Natural killer cell treated with Interleukin-12 subunit alpha and Interleukin-12 subunit beta and Interleukin-15 and Interleukin-18, amount 100 ng/mL, for 72 hours (primary cell): ENCODE measurements around the gene TBX21. TPM values are rescaled to one million over a fixed set of nuclear protein-coding genes. Genes with fewer than 3 reads are reported as not detected.

Source experiments
- ATAC-seq, 2 donors: fragments of 150-1000 bp; cut with Tn5 transposase in 1 of 2; sonication (Bioruptor Pico), chemical (Tn5 transposase) in 1 of 2; 2 replicates each; pipeline ENCODE4 v1.10.0; 2021
- DNase-seq: peaks from one replicate; pipeline ENCODE4 v3.0.0; 2022; ENCODE audit warnings: low spot score
- H3K27ac Mint-ChIP-seq, 2 donors: 1 replicate in 1 of 2; 2 replicates in 1 of 2; pipeline ENCODE4 v1.8.0; 2022; ENCODE audit warnings: mixed read lengths in 2 of 2, mild to moderate bottlenecking in 1 of 2, moderate library complexity in 1 of 2
- H3K27me3 Mint-ChIP-seq, 2 donors: 1 replicate in 1 of 2; 2 replicates in 1 of 2; pipeline ENCODE4 v1.8.0; 2022; ENCODE audit warnings: mixed read lengths in 2 of 2
- H3K36me3 Mint-ChIP-seq: one replicate; pipeline ENCODE4 v1.8.0; 2022; ENCODE audit warnings: mixed read lengths
- H3K4me1 Mint-ChIP-seq, 2 donors: 1 replicate in 1 of 2; 2 replicates in 1 of 2; pipeline ENCODE4 v1.8.0; 2022; ENCODE audit warnings: low read depth in 2 of 2, mixed read lengths in 2 of 2, mild to moderate bottlenecking in 1 of 2
- H3K4me3 Mint-ChIP-seq: one replicate; pipeline ENCODE4 v1.8.0; 2022; ENCODE audit warnings: mixed read lengths
- H3K9me3 Mint-ChIP-seq: 2 replicates; pipeline ENCODE4 v1.8.0; 2022; ENCODE audit warnings: mixed read lengths
- total RNA-seq, 2 donors: library from RNA; stranded (reverse); gene quantifications; one replicate each; pipeline ENCODE4 v1.2.3, GENCODE V29; 2022

Gene TBX21
- total RNA-seq, 2 donors from 2014 or later = 234 to 437 TPM

- Mint-ChIP-seq H3K36me3 (no peaks in the 10 kb centered on the region), H3K27me3 (no peaks in the 10 kb centered on the region), H3K4me3 (peak overlapping the region; percentile 85), H3K9me3 (no peaks in the 10 kb centered on the region), H3K27ac (peak overlapping the region; percentile 96 to 97), H3K4me1 (peaks cover 74 to 77% of the 10 kb centered on the region in 2 donors)
- ATAC-seq = peak in 1 of 2 donors; percentile 22
- peak; percentile 84 for DNase-seq
Observed at GRCh38 chr17:47704116-47704515, 28.9 kb upstream of the TBX21 start.

DNA sequence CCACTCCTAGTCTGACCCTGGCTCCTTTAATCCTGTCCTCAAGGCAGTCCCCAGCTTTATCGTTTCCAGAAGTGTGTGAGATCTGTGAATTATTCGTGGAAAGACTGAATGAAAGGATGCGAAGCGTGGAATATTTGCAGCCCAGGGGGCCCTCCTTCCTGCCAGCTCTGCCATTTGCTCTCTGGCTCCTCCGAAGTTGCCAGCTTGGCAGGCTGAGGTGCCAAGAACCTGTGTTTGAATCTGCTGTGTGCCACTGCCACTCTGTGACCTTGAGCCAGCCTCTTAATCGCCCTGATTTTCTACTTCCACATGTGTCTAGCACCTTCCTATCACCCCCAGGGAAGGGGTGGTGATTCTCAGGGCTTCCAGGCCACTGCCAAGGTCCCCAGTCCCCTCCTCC lies 28.3 kb upstream of the TBX21 start:
- H3K36me3 Mint-ChIP-seq = no peaks in the 10 kb centered on the region
- peak overlapping the region; percentile 96 to 97 for H3K27ac Mint-ChIP-seq
- ATAC-seq (no peak), DNase-seq (no peak)
- peaks cover 70 to 74% of the 10 kb centered on the region in 2 donors for H3K4me1 Mint-ChIP-seq
- H3K9me3 Mint-ChIP-seq = no peaks in the 10 kb centered on the region
- H3K27me3 Mint-ChIP-seq = no peaks in the 10 kb centered on the region
- H3K4me3 Mint-ChIP-seq = peak overlapping the region; percentile 85

- DNase-seq (no peak), ATAC-seq (peak in 1 of 2 donors; percentile 11)
- no peaks in the 10 kb centered on the region for H3K9me3 Mint-ChIP-seq
- H3K36me3 Mint-ChIP-seq = no peaks in the 10 kb centered on the region
- no peaks in the 10 kb centered on the region for H3K27me3 Mint-ChIP-seq
- H3K4me1 Mint-ChIP-seq = peaks cover 76 to 78% of the 10 kb centered on the region in 2 donors
- H3K27ac Mint-ChIP-seq = peak overlapping the region; percentile 96 to 97
- peak overlapping the region; percentile 85 for H3K4me3 Mint-ChIP-seq
Observed at GRCh38 chr17:47705536-47706530, 27.2 kb upstream of the TBX21 start.

GRCh38 chr17:47707056-47707804 lies 25.8 kb upstream of the TBX21 start:
- ATAC-seq = no peak
- DNase-seq = no peak
- peak overlapping the region; percentile 96 to 97 for H3K27ac Mint-ChIP-seq
- peak overlapping the region; percentile 85 for H3K4me3 Mint-ChIP-seq
- H3K9me3 Mint-ChIP-seq = no peaks in the 10 kb centered on the region
- no peaks in the 10 kb centered on the region for H3K27me3 Mint-ChIP-seq
- peaks cover 70 to 76% of the 10 kb centered on the region in 2 donors for H3K4me1 Mint-ChIP-seq
- H3K36me3 Mint-ChIP-seq = no peaks in the 10 kb centered on the region

DNA sequence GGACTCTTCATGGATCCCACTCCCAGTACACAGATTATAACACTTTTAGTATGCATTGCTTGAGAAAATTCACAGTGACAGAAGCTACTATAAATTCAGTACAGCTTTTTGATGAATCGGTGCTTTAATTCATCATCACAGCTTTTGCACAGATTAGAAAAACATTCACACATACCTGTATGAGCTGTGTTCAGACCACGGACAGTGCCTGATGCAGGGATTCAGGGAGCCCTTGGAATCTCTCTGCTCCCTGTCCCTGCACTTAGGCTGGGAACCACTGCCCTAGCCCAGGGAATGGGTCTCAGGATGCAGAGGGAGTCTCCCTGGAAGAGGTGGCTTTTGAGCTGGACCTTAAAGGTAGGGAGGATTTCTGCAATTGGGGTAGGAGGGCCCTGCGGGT lies 25.2 kb upstream of the TBX21 start:
- peaks cover 68 to 76% of the 10 kb centered on the region in 2 donors for H3K4me1 Mint-ChIP-seq
- ATAC-seq (no peak), DNase-seq (no peak)
- H3K4me3 Mint-ChIP-seq = no peak overlapping the region
- no peaks in the 10 kb centered on the region for H3K9me3 Mint-ChIP-seq
- no peaks in the 10 kb centered on the region for H3K27me3 Mint-ChIP-seq
- H3K36me3 Mint-ChIP-seq = no peaks in the 10 kb centered on the region
- H3K27ac Mint-ChIP-seq = peak overlapping the region; percentile 96 to 97

- peaks cover 70 to 78% of the 10 kb centered on the region in 2 donors for H3K4me1 Mint-ChIP-seq
- H3K9me3 Mint-ChIP-seq = no peaks in the 10 kb centered on the region
- no peaks in the 10 kb centered on the region for H3K27me3 Mint-ChIP-seq
- no peak overlapping the region for H3K4me3 Mint-ChIP-seq
- no peak for ATAC-seq
- DNase-seq = no peak
- no peaks in the 10 kb centered on the region for H3K36me3 Mint-ChIP-seq
- peak overlapping the region in 1 of 2 donors; percentile 96 for H3K27ac Mint-ChIP-seq
Observed at GRCh38 chr17:47708312-47708863, 24.6 kb upstream of the TBX21 start.

- Mint-ChIP-seq H3K36me3 (no peaks in the 10 kb centered on the region), H3K27me3 (no peaks in the 10 kb centered on the region), H3K4me1 (peaks cover 70 to 78% of the 10 kb centered on the region in 2 donors), H3K27ac (peak overlapping the region in 1 of 2 donors; percentile 92), H3K9me3 (no peaks in the 10 kb centered on the region), H3K4me3 (no peak overlapping the region)
- DNase-seq = no peak
- ATAC-seq = no peak
Observed at GRCh38 chr17:47708864-47709541, 24.0 kb upstream of the TBX21 start.

DNA sequence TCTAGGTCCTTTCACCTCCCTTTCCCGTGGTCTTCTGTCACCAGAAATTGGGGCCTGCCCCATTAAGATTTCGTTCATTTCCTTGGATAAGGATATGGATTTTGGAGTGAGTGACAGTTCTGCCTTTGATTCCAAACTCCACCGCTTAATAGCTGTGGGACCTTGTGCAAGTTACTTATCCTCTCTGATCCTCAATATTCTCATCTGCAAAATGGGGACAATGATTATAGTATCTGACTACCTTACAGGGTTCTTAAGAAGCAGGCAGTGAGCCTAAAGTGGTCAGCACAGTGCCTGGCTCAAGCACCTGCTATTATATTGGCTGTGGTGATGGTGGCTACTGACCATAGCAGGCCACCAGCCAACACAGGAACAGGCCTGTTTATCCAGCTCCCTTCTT lies 23.4 kb upstream of the TBX21 start:
- H3K9me3 Mint-ChIP-seq = no peaks in the 10 kb centered on the region
- DNase-seq = no peak
- H3K27me3 Mint-ChIP-seq = no peaks in the 10 kb centered on the region
- peaks cover 70 to 78% of the 10 kb centered on the region in 2 donors for H3K4me1 Mint-ChIP-seq
- no peak for ATAC-seq
- peak overlapping the region; percentile 85 to 92 for H3K27ac Mint-ChIP-seq
- no peak overlapping the region for H3K4me3 Mint-ChIP-seq
- no peaks in the 10 kb centered on the region for H3K36me3 Mint-ChIP-seq

GRCh38 chr17:47711366-47712099 lies 21.5 kb upstream of the TBX21 start:
- Mint-ChIP-seq H3K27me3 (no peaks in the 10 kb centered on the region), H3K9me3 (no peaks in the 10 kb centered on the region), H3K36me3 (no peaks in the 10 kb centered on the region), H3K4me1 (peaks cover 69 to 74% of the 10 kb centered on the region in 2 donors), H3K4me3 (no peak overlapping the region), H3K27ac (peak overlapping the region; percentile 92 to 97)
- DNase-seq = no peak
- ATAC-seq = no peak

DNA sequence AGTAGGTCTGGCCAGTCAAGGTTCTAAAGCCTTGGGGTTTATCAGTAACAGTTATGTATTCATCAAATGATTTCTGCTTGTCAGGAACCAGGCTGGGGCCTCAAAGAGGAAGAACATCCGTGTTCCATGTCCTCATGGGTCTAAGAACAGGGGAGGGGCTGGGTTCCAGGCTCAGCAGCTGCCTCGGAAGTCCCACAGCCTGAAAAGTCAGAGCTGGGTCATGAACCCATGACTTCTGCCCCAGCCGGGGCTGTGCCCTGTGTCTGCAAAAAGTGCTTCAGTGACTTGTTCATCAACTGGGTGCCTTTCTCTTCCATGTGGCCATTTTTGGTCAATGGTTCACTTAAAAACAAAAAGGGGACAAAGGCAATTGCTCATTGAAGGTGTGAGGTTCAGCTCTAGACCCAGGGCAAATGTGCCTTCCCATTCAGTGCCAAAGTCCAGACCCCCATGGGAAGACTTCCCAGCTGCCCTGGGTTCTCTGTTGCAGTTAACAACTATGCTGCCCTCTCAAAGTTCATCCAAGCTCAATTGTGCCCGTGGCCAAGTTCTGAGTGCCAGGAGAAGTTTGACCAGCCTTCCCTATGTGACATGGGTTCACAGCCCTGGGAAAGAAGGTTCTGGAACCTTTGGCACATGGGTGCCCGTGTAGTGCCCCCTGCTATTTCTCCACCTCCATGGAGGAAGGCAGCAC lies 20.6 kb upstream of the TBX21 start:
- no peak for DNase-seq
- H3K4me3 Mint-ChIP-seq = peak overlapping the region; percentile 89
- peaks cover 69 to 74% of the 10 kb centered on the region in 2 donors for H3K4me1 Mint-ChIP-seq

DNA sequence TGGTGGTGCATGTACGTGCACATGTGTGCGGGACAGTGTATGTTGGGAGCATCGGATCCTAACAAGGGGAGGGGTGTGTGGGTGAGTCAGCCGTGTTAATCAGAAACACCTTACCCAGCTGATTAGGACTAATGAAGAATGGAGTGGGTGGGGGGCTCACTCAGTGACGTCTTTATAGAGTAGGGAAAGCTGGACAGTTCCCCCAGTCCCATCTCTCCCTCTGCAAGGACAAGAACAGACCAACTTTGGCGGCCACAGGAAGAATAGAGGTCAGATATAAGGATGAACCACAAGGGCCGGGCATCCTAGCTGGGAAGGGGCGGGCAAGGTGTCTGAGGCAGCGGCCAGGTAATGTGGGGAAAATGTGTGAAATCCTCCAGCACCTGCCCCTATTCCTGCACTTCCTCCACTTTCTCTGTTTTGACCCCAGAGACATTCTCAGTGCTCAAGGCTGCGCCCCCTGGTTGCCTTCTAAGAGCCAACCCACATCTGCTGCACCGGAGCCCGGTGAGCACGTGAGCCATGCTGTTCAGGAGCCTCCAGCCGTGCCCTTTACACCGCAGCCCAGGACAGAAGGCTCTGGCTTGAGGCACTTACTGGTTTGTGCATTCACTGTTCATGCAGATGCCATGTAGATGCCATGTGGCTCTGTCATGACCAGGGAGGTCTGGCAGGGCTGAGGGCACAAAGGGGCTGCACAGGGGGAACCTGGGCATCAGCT lies 18.9 kb upstream of the TBX21 start:
- no peak for DNase-seq
- Mint-ChIP-seq H3K9me3 (no peaks in the 10 kb centered on the region), H3K27ac (peak overlapping the region; percentile 92 to 97), H3K36me3 (no peaks in the 10 kb centered on the region), H3K4me1 (peaks cover 81 to 86% of the 10 kb centered on the region in 2 donors), H3K27me3 (no peaks in the 10 kb centered on the region), H3K4me3 (peak overlapping the region; percentile 89)
- no peak for ATAC-seq

More for the DNA sequence above, 20.6 kb upstream of the TBX21 start:
- Mint-ChIP-seq H3K27ac (peak overlapping the region; percentile 92 to 97), H3K9me3 (no peaks in the 10 kb centered on the region), H3K36me3 (no peaks in the 10 kb centered on the region), H3K27me3 (no peaks in the 10 kb centered on the region)
- no peak for ATAC-seq
